Hepatocyte (in vitro differentiated cells): ENCODE data around the gene GUCY2D. TPM values are rescaled to one million over a fixed set of nuclear protein-coding genes. Genes with fewer than 3 reads are reported as not detected.
A peak's percentile ranks its signal among the peaks of the same experiment; 100 is the strongest.

Experiments
- DNase-seq: peaks from one replicate; pipeline ENCODE4 v3.0.0-alpha.2; 2016; ENCODE audit warnings: low spot score
- H2AFZ ChIP-seq: fragments of 200-600 bp; sonication (generic); 2 replicates; pipeline ENCODE4 v1.6.0; 2016; ENCODE audit warnings: antibody characterized with exemption, mild to moderate bottlenecking
- H3K27ac ChIP-seq: fragments of 200-600 bp; sonication (generic); 2 replicates; pipeline ENCODE4 v1.5.1; 2016; ENCODE audit warnings: mild to moderate bottlenecking
- H3K27me3 ChIP-seq: fragments of 200-600 bp; sonication (generic); 2 replicates; pipeline ENCODE4 v1.6.1; 2016
- H3K36me3 ChIP-seq: fragments of 200-600 bp; sonication (generic); replicated peaks from 2 replicates; pipeline ENCODE4 v1.5.1; 2016; ENCODE audit warnings: low read depth; ENCODE audit not compliant: insufficient read depth
- H3K4me1 ChIP-seq: fragments of 200-600 bp; sonication (generic); 2 replicates; pipeline ENCODE4 v1.5.1; 2016; ENCODE audit warnings: mild to moderate bottlenecking, moderate library complexity; ENCODE audit not compliant: insufficient read depth
- H3K4me2 ChIP-seq: fragments of 200-600 bp; sonication (generic); 2 replicates; pipeline ENCODE4 v1.6.0; 2016
- H3K4me3 ChIP-seq: fragments of 200-600 bp; sonication (generic); 2 replicates; pipeline ENCODE4 v1.5.1; 2016; ENCODE audit warnings: mild to moderate bottlenecking
- H3K79me2 ChIP-seq: fragments of 200-600 bp; sonication (generic); 2 replicates; pipeline ENCODE4 v1.6.0; 2017; ENCODE audit warnings: mild to moderate bottlenecking
- H3K9me2 ChIP-seq: fragments of 200-600 bp; sonication (generic); replicated peaks from 2 replicates; pipeline ENCODE4 v1.6.0; 2017; ENCODE audit warnings: mild to moderate bottlenecking; ENCODE audit not compliant: insufficient read depth
- H3K9me3 ChIP-seq: fragments of 200-600 bp; sonication (generic); 2 replicates; pipeline ENCODE4 v1.5.1; 2016; ENCODE audit warnings: low read depth, mild to moderate bottlenecking
- H4K20me1 ChIP-seq: fragments of 200-600 bp; sonication (generic); 2 replicates; pipeline ENCODE4 v1.6.0; 2016; ENCODE audit warnings: mild to moderate bottlenecking; ENCODE audit not compliant: insufficient read depth, poor library complexity, severe bottlenecking
- CTCF ChIP-seq: fragments of 200-600 bp; sonication (generic); IDR thresholded peaks from 2 replicates; pipeline ENCODE4 v1.5.1; 2016; ENCODE audit warnings: antibody characterized with exemption, mild to moderate bottlenecking; ENCODE audit not compliant: poor library complexity
- EZH2 ChIP-seq: fragments of 200-600 bp; sonication (generic); IDR thresholded peaks from 2 replicates; pipeline ENCODE4 v1.6.1; 2016; ENCODE audit warnings: antibody characterized with exemption, mild to moderate bottlenecking, borderline replicate concordance
- EZH2phosphoT487 ChIP-seq: fragments of 200-600 bp; sonication (generic); IDR thresholded peaks from one replicate; pipeline ENCODE4 v1.6.1; 2018; ENCODE audit warnings: antibody characterized with exemption, mild to moderate bottlenecking, low read depth, moderate library complexity; ENCODE audit not compliant: unreplicated experiment, severe bottlenecking
- WGBS: methylation state at CpG from one replicate; pipeline ENCODE4 v1.1.6; 2016; ENCODE audit warnings: low lambda C conversion rate; ENCODE audit errors: missing lambda C conversion rate; 5-methylcytosine and 5-hydroxymethylcytosine counted together
- polyA plus RNA-seq: library from polyadenylated mRNA; unstranded; fragments of >200 nt; fragmentation: Nextera tagmentation; extraction: Ambion mirVana; gene quantifications from 2 replicates; pipeline ENCODE4 v1.2.1, GENCODE V29; 2016
- total RNA-seq: library from RNA; depleted of rRNA; stranded (reverse); fragments of >200 nt; gene quantifications from 2 replicates; pipeline ENCODE4 v1.2.3, GENCODE V29; 2014

The GUCY2D gene
- total and polyA plus RNA-seq, 2 experiments from 2014 or later: 1.6 TPM; not detected in 1

- H3K9me3 ChIP-seq: no peaks in the 10 kb centered on the region
- no peak overlapping the region for H3K4me3 ChIP-seq
- H3K9me2 ChIP-seq: no peaks in the 10 kb centered on the region
- WGBS: 78% methylated on average over 3 of the region's 3 CpGs
- peaks cover 4% of the 10 kb centered on the region for H3K4me1 ChIP-seq
- no peak overlapping the region for H3K27ac ChIP-seq
- DNase-seq: no peak
- no peaks in the 10 kb centered on the region for H3K27me3 ChIP-seq
- H3K79me2 ChIP-seq: no peaks in the 10 kb centered on the region
- H2AFZ ChIP-seq: no peak overlapping the region
- no peaks in the 10 kb centered on the region for H4K20me1 ChIP-seq
- TF ChIP-seq EZH2 (no peak), CTCF (no peak), EZH2phosphoT487 (no peak)
- H3K4me2 ChIP-seq: no peak overlapping the region
- H3K36me3 ChIP-seq: no peaks in the 10 kb centered on the region
These were observed 9.5 kb upstream of the GUCY2D start for GRCh38 chr17:7992924-7993323.

GRCh38 chr17:7993972-7994589 is 8.3 kb upstream of the GUCY2D start:
- Histone ChIP-seq H3K36me3 (no peaks in the 10 kb centered on the region), H3K9me3 (no peaks in the 10 kb centered on the region), H2AFZ (no peak overlapping the region), H4K20me1 (no peaks in the 10 kb centered on the region), H3K9me2 (no peaks in the 10 kb centered on the region), H3K27ac (no peak overlapping the region), H3K4me1 (peaks cover 4% of the 10 kb centered on the region), H3K4me3 (no peak overlapping the region), H3K79me2 (no peaks in the 10 kb centered on the region), H3K27me3 (peaks cover 4% of the 10 kb centered on the region), H3K4me2 (no peak overlapping the region)
- WGBS: 93% methylated on average over 27 of the region's 27 CpGs
- TF ChIP-seq EZH2 (no peak), EZH2phosphoT487 (no peak), CTCF (no peak)
- DNase-seq: no peak

- no peak for DNase-seq
- TF ChIP-seq EZH2 (no peak), EZH2phosphoT487 (no peak), CTCF (no peak)
- Histone ChIP-seq H3K4me3 (no peak overlapping the region), H3K9me2 (no peaks in the 10 kb centered on the region), H3K4me2 (no peak overlapping the region), H3K36me3 (no peaks in the 10 kb centered on the region), H3K79me2 (no peaks in the 10 kb centered on the region), H2AFZ (no peak overlapping the region), H3K9me3 (no peaks in the 10 kb centered on the region), H3K27ac (no peak overlapping the region), H4K20me1 (no peaks in the 10 kb centered on the region), H3K27me3 (peaks cover 16% of the 10 kb centered on the region), H3K4me1 (no peaks in the 10 kb centered on the region)
- 90% methylated on average over 2 of the region's 2 CpGs for WGBS
These were observed 6.7 kb upstream of the GUCY2D start for GRCh38 chr17:7995724-7996123.

- Histone ChIP-seq H2AFZ (no peak overlapping the region), H3K79me2 (no peaks in the 10 kb centered on the region), H3K9me2 (no peaks in the 10 kb centered on the region), H3K27ac (no peak overlapping the region), H3K4me1 (peaks cover under 1% of the 10 kb centered on the region), H3K36me3 (no peaks in the 10 kb centered on the region), H3K9me3 (no peaks in the 10 kb centered on the region), H3K4me2 (no peak overlapping the region), H3K27me3 (peaks cover 27% of the 10 kb centered on the region), H4K20me1 (no peaks in the 10 kb centered on the region), H3K4me3 (no peak overlapping the region)
- 42% methylated on average over 5 of the region's 5 CpGs for WGBS
- peak; percentile 47 for TF ChIP-seq CTCF
- no peak for TF ChIP-seq EZH2phosphoT487
- peak; percentile 64 for DNase-seq
These were observed 5.2 kb upstream of the GUCY2D start for GRCh38 chr17:7997186-7997585.
